GM21786 (cell line): ENCODE results near the gene AGPAT2.

Experiments used
- ATAC-seq: cut with Tn5 transposase; IDR thresholded peaks from one replicate; pipeline ENCODE4 v1.9.1; 2021; ENCODE audit not compliant: unreplicated experiment

Gene AGPAT2

GRCh38 chr9:136674786-136675349, 12.4 kb downstream of the AGPAT2 start:
- ATAC-seq = no peak

DNA sequence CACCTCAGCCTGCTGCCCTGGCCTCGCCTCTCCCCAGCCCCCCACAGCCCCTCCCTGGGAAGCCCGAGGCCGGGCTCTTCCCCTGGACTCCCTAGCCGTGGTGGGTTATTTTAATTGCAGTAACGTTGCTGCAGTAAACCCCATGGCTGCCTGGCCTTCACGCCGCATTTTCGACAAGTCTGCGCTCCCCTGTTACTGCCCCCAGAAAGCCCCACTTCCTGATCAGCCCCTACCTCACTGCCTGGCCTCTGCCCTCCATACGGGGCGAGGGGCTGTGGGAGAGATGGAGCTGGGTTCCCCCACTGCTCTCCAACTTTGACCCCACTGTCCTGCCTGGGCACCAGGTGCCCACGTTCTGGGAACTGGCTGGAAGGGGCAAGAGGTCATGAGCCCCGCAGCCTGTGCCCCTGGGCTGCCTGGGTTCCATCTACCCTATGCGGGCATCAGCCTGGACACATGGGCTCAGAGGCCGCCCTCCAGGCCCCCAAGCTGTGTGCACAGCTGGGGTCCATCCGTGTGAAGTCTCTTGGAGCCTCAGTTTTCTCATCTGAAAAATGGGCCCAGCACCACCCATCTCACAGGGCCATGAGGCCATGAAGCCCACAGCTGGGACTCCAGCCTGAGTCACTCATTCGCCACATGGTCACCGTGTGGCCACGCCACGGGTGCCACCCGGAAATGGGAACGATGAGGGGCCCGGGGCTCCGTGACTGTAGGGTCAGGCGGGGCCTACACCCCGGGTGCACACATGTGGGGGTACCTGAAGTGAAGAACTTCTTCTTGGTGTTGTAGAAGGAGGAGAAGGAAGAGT, 13.1 kb downstream of the AGPAT2 start:
- ATAC-seq = no peak

DNA sequence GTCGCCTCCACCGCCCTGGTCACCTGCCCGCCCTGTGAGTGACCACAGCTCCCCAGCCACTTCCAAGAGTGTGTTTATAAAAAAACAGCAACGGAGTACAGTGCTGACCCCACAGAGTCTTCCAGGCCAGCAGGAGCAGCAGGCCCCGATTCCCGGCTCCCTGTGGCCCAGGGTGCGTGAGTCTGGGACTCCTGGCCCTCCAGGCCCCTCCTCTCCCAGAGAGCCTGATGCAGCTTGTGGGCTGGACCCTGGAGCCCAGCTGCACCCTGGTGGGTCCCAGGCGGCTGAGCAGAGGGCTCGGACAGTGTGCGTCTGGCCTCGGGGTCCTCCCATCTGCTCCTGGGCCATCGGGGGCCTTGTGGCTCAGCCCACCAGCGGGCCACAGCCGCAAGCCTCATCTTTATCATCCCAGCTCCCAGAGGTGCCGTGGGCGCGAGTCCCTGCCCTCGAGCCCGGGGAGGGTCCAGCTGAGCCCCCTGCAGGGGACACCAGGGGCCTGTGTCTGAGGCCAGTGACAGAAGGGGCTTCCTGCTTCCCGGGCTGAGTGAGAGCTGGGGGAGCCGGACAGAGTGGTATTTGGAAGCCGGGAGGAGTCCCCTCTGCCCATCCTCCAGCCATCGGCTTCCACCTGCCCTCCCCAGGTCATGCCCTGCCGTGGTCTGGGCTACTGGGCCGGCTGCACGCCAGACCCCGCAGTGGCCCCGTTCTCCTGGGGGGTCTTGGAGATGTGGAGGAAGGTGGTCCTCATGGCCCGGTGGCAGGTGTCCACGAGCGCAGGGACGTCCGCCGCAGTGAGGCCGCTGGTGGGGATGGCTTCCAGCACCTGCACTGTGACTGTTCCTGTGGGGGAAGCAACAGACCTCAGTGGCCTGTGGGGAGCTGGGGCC, 13.9 kb downstream of the AGPAT2 start:
- ATAC-seq = no peak

GRCh38 chr9:136672431-136673087, 14.7 kb downstream of the AGPAT2 start:
- no peak for ATAC-seq

DNA sequence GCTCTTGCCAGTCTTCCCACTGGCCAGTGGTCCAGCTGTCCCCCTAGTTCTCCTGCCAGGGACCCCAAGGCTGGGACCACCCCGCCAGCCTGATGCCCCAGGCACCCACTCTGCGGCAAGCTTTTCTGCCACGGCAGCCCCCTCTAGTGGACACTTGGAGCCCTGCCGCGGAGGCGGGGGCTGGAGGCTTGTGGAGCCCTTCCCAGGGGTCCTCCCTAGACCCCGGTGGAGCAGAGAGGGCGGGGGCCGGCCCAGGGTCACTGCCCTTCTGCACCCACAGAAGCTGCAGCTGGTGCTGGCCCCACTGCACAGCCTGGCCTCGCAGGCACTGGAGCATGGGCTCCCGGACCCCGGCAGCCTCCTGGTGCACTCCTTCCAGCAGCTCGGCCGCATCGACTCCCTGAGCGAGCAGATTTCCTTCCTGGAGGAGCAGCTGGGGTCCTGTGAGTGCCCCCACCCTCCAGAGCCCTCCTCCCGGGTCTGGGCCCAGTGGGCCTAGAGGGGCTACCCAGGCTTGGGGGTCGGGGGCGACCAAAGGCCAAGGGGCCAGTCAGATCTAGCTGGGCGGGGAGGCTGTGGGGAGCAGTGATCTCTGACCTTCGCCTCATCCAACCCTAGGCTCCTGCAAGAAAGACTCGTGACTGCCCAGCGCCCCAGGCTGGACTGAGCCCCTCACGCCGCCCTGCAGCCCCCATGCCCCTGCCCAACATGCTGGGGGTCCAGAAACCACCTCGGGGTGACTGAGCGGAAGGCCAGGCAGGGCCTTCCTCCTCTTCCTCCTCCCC, 15.4 kb downstream of the AGPAT2 start:
- ATAC-seq = no peak

GRCh38 chr9:136671254-136671614, 16.0 kb downstream of the AGPAT2 start:
- no peak for ATAC-seq

DNA sequence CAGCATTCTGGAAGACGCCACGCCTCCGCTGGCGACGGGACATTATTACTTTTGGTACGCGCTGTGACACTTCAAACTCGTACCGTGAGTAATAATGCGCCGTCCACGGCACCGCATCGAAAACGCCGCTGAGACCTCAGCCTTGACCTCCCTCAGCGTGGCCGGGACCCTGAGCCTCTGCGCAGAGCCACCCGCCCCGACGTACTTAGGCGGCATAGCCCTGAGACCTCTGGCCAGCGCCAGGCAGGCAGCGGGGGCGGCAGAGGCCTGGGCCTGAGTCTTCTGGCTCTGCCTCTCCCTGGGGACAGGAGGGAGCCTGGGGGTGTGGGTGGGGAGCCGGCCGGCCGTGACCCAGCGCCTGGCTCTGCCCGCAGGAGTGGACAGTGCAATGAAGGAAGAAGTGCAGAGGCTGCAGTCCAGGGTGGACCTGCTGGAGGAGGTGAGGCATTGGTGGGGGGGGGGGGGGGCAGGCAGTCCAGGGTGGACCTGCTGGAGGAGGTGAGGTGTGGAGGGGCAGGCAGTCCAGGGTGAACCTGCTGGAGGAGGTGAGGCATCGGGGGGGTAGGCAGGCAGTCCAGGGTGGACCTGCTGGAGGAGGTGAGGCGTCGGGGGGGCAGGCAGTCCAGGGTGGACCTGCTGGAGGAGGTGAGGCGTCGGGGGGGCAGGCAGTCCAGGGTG, 16.5 kb downstream of the AGPAT2 start:
- ATAC-seq = no peak

DNA sequence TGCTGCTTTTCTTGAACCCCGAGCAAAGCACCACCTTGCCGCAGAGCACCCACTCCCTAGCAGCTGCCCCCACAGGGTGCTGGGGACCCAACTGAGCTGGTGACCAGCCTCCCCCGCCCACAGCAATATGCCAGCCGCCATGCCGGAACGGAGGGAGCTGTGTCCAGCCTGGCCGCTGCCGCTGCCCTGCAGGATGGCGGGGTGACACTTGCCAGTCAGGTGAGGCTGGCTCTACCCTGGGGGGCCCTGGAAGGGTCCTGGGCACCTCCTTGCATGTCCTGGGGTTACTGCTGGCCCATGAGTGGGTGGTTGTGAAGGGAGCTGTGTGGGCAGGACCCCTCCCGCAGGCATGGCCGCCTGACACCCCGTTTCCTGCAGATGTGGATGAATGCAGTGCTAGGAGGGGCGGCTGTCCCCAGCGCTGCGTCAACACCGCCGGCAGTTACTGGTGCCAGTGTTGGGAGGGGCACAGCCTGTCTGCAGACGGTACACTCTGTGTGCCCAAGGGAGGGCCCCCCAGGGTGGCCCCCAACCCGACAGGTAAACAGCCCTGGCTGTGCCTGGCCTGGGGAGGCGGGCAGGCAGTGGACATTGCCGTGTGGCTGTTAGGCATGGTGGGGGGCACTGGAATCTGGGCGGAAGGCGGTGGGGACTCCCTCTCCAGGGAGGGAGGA, 17.3 kb downstream of the AGPAT2 start:
- ATAC-seq = no peak

- ATAC-seq = no peak
These were observed 18.1 kb downstream of the AGPAT2 start for GRCh38 chr9:136668983-136669790.

DNA sequence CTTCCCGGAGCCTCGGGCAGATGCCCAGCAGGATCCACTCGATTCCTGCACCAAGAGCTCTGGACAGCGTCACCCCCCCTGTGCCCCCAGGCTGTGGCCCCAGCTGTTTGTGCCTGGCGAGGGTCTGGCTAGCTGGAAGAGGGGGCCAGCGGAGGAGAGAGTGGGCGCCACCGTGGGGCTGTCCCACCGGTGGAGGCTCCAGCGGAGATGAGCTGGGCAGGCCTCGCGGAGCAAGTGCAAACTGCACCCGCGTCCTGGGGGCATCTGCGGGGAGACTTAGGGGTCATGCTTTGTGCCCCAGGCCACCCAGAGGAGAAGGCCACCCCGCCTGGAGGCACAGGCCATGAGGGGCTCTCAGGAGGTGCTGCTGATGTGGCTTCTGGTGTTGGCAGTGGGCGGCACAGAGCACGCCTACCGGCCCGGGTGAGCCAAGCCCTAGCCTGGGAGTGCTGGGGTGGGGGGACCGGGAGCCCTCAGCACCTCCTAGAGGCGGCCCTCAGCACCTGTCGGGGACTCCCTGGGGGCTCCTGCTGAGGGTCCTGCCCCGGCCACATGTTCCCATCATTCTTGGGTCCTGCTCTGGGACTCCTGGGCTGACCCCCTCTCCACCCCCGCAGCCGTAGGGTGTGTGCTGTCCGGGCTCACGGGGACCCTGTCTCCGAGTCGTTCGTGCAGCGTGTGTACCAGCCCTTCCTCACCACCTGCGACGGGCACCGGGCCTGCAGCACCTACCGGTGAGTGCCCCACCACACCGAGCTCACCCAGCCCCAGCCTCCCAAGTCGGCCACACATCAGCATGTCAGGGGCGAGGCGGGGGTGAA, 19.1 kb downstream of the AGPAT2 start:
- ATAC-seq = no peak

DNA sequence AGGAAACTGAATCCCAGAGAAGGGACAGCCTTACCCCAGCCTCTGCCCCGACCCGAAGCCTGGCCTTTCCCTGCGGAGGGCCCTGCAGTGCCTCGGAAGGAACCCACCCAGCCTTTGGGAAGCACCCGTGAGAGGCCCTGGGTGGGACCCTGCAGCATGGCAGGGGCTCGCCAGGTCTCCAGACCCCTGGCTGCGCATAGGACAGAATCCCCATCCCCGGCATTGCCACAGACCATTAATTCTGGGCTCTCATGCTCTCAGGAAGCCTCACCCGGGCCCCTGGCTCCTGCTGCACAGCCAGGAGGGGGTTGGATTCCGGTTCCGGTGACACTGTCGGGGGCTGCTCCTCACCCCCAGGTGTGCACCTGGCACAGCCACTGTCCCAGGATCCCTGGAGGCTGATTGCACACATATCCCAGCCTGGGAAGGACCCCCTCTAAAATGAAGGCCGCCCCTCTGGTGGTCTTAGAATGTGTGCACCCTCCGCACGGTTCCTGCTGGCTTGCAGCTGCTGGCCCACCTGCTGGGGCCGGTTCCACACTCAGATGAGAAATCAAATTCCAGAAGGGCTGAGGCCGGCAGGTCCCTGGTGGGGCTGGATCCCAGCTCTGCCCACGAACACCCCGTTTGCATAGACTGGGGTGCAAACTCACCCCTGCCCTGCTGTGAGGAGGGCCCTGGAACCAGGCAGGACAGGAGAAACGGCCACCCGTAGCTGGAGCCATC, 19.9 kb downstream of the AGPAT2 start:
- ATAC-seq = no peak

DNA sequence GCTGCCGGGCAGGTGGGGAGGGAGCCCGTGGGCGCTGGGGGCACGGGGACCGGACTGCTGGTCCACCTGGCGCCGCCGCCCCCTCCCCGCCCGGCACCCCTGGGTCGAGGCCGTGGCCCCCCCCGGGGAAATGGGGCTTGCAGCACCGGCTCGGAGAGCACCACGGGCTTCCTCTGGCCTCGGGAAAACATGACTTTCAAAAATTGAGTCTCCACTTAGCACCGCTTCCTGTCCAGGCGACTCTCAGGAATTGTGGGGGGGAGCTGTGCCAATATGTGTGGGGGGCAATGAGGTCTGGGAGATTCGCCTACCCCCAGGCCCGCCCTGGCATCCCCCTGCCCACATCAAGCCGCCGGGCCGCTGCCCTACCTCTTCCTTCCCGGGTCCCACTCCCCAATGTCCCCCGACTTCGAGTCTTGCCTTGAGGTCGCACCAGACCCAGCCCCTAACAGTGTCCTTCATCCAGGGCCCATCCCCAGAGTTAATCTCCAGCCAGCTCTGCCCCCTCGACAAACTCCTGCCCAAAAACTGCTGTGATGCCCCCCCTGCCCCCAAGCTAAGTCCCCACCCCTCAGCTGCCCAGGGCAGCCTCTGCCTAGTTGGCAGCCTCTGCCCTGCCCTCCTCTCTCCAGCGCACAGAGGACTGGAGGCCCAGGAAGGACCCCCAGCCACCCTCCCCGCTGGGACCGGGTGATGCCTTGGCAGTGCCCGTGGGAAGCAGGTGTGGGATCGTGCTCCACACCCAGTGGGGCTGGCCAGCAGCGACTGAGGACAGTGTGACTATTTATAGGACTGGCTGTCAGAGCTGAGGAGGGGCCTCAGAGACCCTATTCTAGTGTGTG, 20.7 kb downstream of the AGPAT2 start:
- ATAC-seq = no peak

- no peak for ATAC-seq
These were observed 21.4 kb downstream of the AGPAT2 start for GRCh38 chr9:136665704-136666371.

DNA sequence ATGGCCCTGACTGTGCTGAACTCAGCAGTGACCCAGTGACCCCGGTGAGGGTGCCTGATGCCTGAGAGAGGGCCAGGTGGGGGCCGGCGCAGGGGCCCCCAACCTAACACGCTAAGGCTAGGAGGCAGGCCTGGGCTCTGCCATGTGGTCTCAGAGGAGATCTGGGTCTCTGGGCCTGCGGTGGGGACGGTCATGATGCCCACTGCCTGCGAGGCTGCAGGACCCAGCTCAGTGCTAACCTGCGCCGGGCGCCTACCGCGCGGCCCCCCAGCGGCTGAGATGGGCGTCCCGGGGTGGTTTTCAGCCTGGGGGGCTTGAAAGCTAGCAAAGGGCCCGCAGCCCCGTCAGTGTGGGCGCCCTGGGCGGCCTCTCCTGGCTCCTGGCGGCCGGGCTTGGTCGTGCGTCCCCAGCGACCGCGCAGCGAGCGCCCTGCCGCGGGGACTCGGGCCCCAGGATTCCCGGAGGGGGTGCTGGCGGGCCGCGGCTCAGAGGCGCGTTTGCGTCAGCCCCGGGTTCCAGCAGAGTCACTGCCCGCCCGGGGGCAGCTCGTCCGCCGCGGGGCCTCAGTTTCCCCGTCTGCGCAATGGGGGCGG, 22.1 kb downstream of the AGPAT2 start:
- no peak for ATAC-seq
